ENCODE results near the gene PSMA7. TPM values are rescaled to one million over a fixed set of nuclear protein-coding genes. Genes with fewer than 3 reads are reported as not detected.

Gene PSMA7
- total and polyA plus RNA-seq, 9 donors = 105 to 214 (median 168) TPM

DNA sequence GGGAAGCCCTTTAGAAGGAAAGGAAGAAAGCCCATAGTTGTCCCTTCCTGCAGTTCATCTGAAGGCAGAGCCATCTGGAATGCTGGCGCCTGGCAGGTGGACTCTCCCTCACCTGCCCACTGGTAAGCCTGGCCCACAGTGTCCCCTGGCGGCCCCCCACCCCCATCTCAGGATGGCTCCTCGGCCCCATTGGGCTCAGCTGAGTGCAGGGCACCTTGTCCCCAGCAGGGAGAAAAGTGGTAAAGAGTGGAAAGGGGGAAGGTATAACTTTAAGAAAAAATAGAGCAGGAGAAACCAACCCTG, 13.0 kb upstream of the PSMA7 start:
- no peak for DNase-seq
- Histone ChIP-seq H3K36me3 (no peaks in the 10 kb centered on the region), H3K4me3 (no peak overlapping the region), H3K27ac (no peak overlapping the region), H3K9me3 (no peaks in the 10 kb centered on the region), H3K4me1 (ENCODE audit: insufficient read depth) (peaks cover 6% of the 10 kb centered on the region), H3K27me3 (no peaks in the 10 kb centered on the region)
- intact Hi-C loops (cut with DNase I) = loop anchor here in 1 of 4 donors (5.0 kb wide), 1 partner anchor 144 kb away; no protein-coding TSS in a partner anchor
- 80 to 87% (median 84%) methylated on average over 3 of the region's 3 CpGs for WGBS, 3 donors
- TF ChIP-seq POLR2A (IDR thresholded peaks at IDR 0.05) (no peak), CTCF (IDR thresholded peaks at IDR 0.05) (no peak), EP300 (IDR thresholded peaks at IDR 0.05) (no peak)

DNA sequence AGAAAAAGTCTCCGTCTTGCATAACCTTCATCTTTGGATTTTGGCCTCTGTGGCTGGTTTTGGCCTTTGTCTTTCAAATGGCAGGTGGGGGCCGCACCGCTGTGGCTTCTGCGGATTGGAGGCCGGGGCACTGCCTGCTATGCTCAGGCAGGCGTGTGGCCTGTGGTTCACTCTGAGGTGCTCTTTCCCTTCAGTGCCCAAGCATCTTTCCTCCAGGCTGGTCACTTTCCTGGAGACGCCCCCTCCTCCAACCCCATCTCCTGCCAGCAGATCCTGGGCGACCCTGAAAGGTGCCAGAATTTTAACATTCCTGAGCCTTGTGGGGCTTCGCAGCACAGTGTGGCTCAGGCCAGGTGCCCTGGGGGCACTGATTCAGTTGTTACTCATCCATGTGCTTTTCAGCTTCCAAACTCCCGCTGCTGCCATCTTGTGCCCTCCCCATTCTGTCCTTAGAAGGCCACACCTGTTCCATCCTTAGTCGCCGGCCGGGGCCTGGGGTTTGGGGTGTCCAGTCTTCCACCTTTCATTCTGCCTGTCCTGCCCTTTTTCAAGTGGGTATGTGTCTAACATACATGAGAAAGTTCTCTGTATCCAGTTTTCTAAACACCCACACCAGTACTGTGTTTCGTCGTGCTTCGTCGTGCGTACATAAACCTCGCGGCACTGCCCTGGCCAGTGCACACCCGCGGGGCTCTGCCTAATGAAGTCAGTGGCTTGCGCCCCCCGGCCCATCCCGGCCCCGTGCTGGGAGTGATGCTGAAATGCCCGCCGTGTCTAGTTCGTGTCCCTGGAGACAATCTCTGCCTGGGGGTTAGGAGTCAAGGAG, 12.4 kb upstream of the PSMA7 start:
- Histone ChIP-seq H3K4me3 (no peak overlapping the region), H3K9me3 (no peaks in the 10 kb centered on the region), H3K4me1 (ENCODE audit: insufficient read depth) (peaks cover 8% of the 10 kb centered on the region), H3K27ac (no peak overlapping the region), H3K36me3 (no peaks in the 10 kb centered on the region), H3K27me3 (no peaks in the 10 kb centered on the region)
- no peak for TF ChIP-seq CTCF (IDR thresholded peaks at IDR 0.05)
- TF ChIP-seq EP300 (IDR thresholded peaks at IDR 0.05) = no peak
- TF ChIP-seq POLR2A (IDR thresholded peaks at IDR 0.05) = no peak
- intact Hi-C loops (cut with DNase I) = loop anchor here in 1 of 4 donors (5.0 kb wide), 1 partner anchor 143 kb away; no protein-coding TSS in a partner anchor
- 85 to 90% (median 86%) methylated on average over 29 of the region's 29 CpGs for WGBS, 3 donors
- no peak for DNase-seq

GRCh38 chr20:62151835-62152364, 8.7 kb upstream of the PSMA7 start:
- 77 to 81% (median 80%) methylated on average over 22 to 23 of the region's 23 CpGs for WGBS, 3 donors
- Histone ChIP-seq H3K4me3 (no peak overlapping the region), H3K27me3 (no peaks in the 10 kb centered on the region), H3K27ac (no peak overlapping the region), H3K9me3 (no peaks in the 10 kb centered on the region), H3K4me1 (ENCODE audit: insufficient read depth) (peaks cover 16% of the 10 kb centered on the region), H3K36me3 (no peaks in the 10 kb centered on the region)
- intact Hi-C loops (cut with DNase I) = no loop called here
- TF ChIP-seq EP300 (IDR thresholded peaks at IDR 0.05) (no peak), POLR2A (IDR thresholded peaks at IDR 0.05) (no peak), CTCF (IDR thresholded peaks at IDR 0.05) (no peak)
- no peak for DNase-seq

DNA sequence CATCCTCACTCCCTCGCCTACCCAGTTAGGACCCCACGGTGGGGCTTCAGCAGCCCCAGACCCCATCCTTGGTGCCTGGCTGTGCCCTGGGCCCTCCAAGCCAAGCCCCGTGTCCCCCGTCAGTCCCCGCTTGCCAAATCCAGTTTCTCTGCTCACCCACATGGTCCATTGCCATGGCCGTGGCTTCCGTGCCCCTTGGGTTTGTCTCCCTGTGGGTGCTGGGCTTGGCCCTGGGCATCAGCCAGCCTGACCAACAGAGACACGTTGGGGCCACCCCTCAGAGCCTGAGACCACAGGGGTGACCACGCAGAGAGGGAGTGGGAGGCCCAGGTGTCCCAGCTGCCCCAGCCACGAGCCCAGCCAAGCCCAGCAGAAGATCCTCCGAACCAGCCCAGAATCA, 8.0 kb upstream of the PSMA7 start:
- H3K4me3 ChIP-seq = no peak overlapping the region
- peaks cover 12% of the 10 kb centered on the region for H3K4me1 ChIP-seq (ENCODE audit: insufficient read depth)
- no peak for TF ChIP-seq POLR2A (IDR thresholded peaks at IDR 0.05)
- TF ChIP-seq CTCF (IDR thresholded peaks at IDR 0.05) = no peak
- no peak for TF ChIP-seq EP300 (IDR thresholded peaks at IDR 0.05)
- no peak overlapping the region for H3K27ac ChIP-seq
- no peaks in the 10 kb centered on the region for H3K9me3 ChIP-seq
- intact Hi-C loops (cut with DNase I) = no loop called here
- no peaks in the 10 kb centered on the region for H3K36me3 ChIP-seq
- no peaks in the 10 kb centered on the region for H3K27me3 ChIP-seq
- 80 to 84% (median 82%) methylated on average over 11 of the region's 11 CpGs for WGBS, 3 donors
- no peak for DNase-seq

Measured in ovary (tissue), 9 donors.